K562 (cell line): ENCODE measurements around the gene ZBP1. TPM values are rescaled to one million over a fixed set of nuclear protein-coding genes. Genes with fewer than 3 reads are reported as not detected.

ENCODE experiments used
- ATAC-seq: fragments of 200-7000 bp; cut with Tn5 transposase; 3 replicates; pipeline ENCODE4 v1.9.1; 2020; ENCODE audit warnings: moderate library complexity
- BruUV-seq: library from RNA; stranded (reverse); fragments of 400-500 nt; replicated peaks from 2 replicates; lab custom pipeline; 2021; lab: Mats Ljungman, UMichigan
- CTCF ChIA-PET: fragments of 300-600 bp; formaldehyde crosslinking; extraction: SDS; loops from one replicate; lab custom pipeline; 2021; ENCODE audit warnings: low intra/inter-chr PET ratio; lab: Yijun Ruan, JAX
- POLR2A ChIA-PET: fragments of 300-600, 350-650 bp; sonication (Branson Sonifier 250); formaldehyde crosslinking; extraction: SDS; loops from one replicate; lab custom pipeline; 2021; ENCODE audit warnings: antibody characterized with exemption, inconsistent platforms; lab: Yijun Ruan, JAX
- DNase-seq, 4 experiments: peaks; one replicate each; pipeline versions ENCODE4 v3.0.0 to v3.0.0-alpha.2; 2011 to 2018; ENCODE audit warnings: low spot score in 3 of 4, mixed read lengths in 3 of 4; ENCODE audit errors: extremely low read depth in 1 of 4
- FAIRE-seq: peaks from 2 replicates; lab custom pipeline; 2011; peaks lifted over from hg19 to GRCh38; lab: Jason Lieb, UNC
- H2AFZ ChIP-seq: 2 replicates; pipeline ENCODE4 v1.6.0; 2011; ENCODE audit warnings: low read depth, low read length, control low read depth, inconsistent platforms
- H3K27ac ChIP-seq: fragments of 200-600 bp; 3 replicates; pipeline ENCODE4 v1.8.0; 2011; ENCODE audit warnings: low read depth, mild to moderate bottlenecking, control low read depth, inconsistent platforms, low read length, moderate library complexity, mixed read lengths; ENCODE audit errors: extremely low read depth
- H3K27me3 ChIP-seq, 2 experiments: fragments of 300-600 bp in 1 of 2; 2 replicates in 1 of 2; 3 replicates in 1 of 2; pipeline versions ENCODE4 v1.6.0 to v1.8.0; 2011; ENCODE audit warnings: inconsistent platforms in 2 of 2, low read length in 2 of 2, mild to moderate bottlenecking in 1 of 2, mixed read lengths in 1 of 2, moderate library complexity in 1 of 2; ENCODE audit not compliant: control insufficient read depth in 2 of 2, insufficient read depth in 2 of 2
- H3K36me3 ChIP-seq: fragments of 300-600 bp; 3 replicates; pipeline ENCODE4 v1.8.0; 2011; ENCODE audit warnings: mild to moderate bottlenecking, low read length, inconsistent platforms; ENCODE audit not compliant: control insufficient read depth, insufficient read depth
- H3K4me1 ChIP-seq, 2 experiments: fragments of 200-600 bp in 1 of 2; replicated peaks in 1 of 2; 2 replicates in 1 of 2; 3 replicates in 1 of 2; pipeline versions ENCODE4 v1.5.1 to v1.8.0; 2011; ENCODE audit warnings: inconsistent platforms in 2 of 2, low read length in 2 of 2, mild to moderate bottlenecking in 1 of 2, mixed read lengths in 1 of 2, moderate library complexity in 1 of 2; ENCODE audit not compliant: control insufficient read depth in 2 of 2, insufficient read depth in 2 of 2
- H3K4me2 ChIP-seq: 2 replicates; pipeline ENCODE4 v1.6.1; 2011; ENCODE audit warnings: low read length, control low read depth, inconsistent platforms, mixed read lengths; ENCODE audit not compliant: insufficient read depth
- H3K4me3 ChIP-seq: fragments of 200-600 bp; sonication (generic), shearing (Covaris generic); 2 replicates; pipeline ENCODE4 v1.5.1; 2016; ENCODE audit warnings: control low read depth, inconsistent platforms
- H3K79me2 ChIP-seq: fragments of 200-600 bp; 3 replicates; pipeline ENCODE4 v1.8.0; 2011; ENCODE audit warnings: low read length, inconsistent platforms; ENCODE audit not compliant: control insufficient read depth, insufficient read depth
- H3K9ac ChIP-seq, 2 experiments: 2 replicates each; pipeline versions ENCODE4 v1.6.0 to v1.6.1; 2011; ENCODE audit warnings: low read depth in 2 of 2, low read length in 2 of 2, control low read depth in 1 of 2, inconsistent platforms in 1 of 2, mild to moderate bottlenecking in 1 of 2, mixed read lengths in 1 of 2; ENCODE audit not compliant: insufficient read depth in 1 of 2
- H3K9me1 ChIP-seq: one replicate; pipeline ENCODE4 v1.6.0; 2011; ENCODE audit warnings: inconsistent platforms, mild to moderate bottlenecking, low read length, moderate library complexity; ENCODE audit not compliant: control insufficient read depth, insufficient read depth
- H3K9me3 ChIP-seq: replicated peaks from 2 replicates; pipeline ENCODE4 v1.5.1; 2011; ENCODE audit warnings: low read depth, low read length, inconsistent platforms; ENCODE audit not compliant: control insufficient read depth, insufficient read depth
- H4K20me1 ChIP-seq: replicated peaks from 2 replicates; pipeline ENCODE4 v1.6.1; 2011; ENCODE audit warnings: low read length, inconsistent platforms, mixed read lengths; ENCODE audit not compliant: control insufficient read depth, insufficient read depth
- ARHGAP35 ChIP-seq: fragments of 450-650 bp; IDR thresholded peaks from 2 replicates; pipeline ENCODE4 v1.6.1; 2018; ENCODE audit not compliant: partially characterized antibody
- BHLHE40 ChIP-seq: IDR thresholded peaks from 2 replicates; pipeline ENCODE4 v1.6.1; 2011; ENCODE audit warnings: low read length, improper control_type of control experiment
- CBX2 ChIP-seq: fragments of 200-600 bp; sonication (generic); IDR thresholded peaks from one replicate; pipeline ENCODE4 v1.6.1; 2012; ENCODE audit warnings: mild to moderate bottlenecking, low read length, inconsistent platforms; ENCODE audit not compliant: insufficient read depth, poor library complexity, severe bottlenecking
- KLF13 ChIP-seq: fragments of 450-650 bp; IDR thresholded peaks from 2 replicates; pipeline ENCODE4 v1.6.1; 2016; ENCODE audit warnings: missing genetic modification characterization, low read depth, mild to moderate bottlenecking, missing compliant biosample characterization, moderate library complexity, borderline replicate concordance
- ZNF239 ChIP-seq: fragments of 250-450 bp; sonication (Bioruptor Pico); IDR thresholded peaks from 2 replicates; pipeline ENCODE4 v1.4.0; 2020; ENCODE audit warnings: mild to moderate bottlenecking
- ZNF57 ChIP-seq: fragments of 450-650 bp; formaldehyde crosslinking; IDR thresholded peaks from 2 replicates; pipeline ENCODE4 v1.4.0; 2020; ENCODE audit warnings: mild to moderate bottlenecking, moderate library complexity
- WGBS: fragments of 100-300 bp; shearing (Covaris generic); methylation state at CpG from one replicate; pipeline ENCODE4 v1.1.6; 2016; ENCODE audit warnings: low coverage, mixed read lengths; ENCODE audit not compliant: insufficient coverage; ENCODE audit errors: missing lambda C conversion rate; 5-methylcytosine and 5-hydroxymethylcytosine counted together
- in situ Hi-C: fragments of 300-500 bp; cut with MboI; formaldehyde crosslinking; loops from 4 replicates; pipeline ENCODE4 v1.15.0; 2018; ENCODE audit warnings: inconsistent platforms, mixed read lengths
- intact Hi-C: fragments of 100-400 bp; cut with micrococcal nuclease; formaldehyde crosslinking; loops from 2 replicates; pipeline ENCODE4 v1.14.2; 2022
- polyA plus RNA-seq, 8 experiments: library from polyadenylated mRNA; depleted of rRNA in 4 of 8; stranded (reverse) in 5 of 8; unstranded in 3 of 8; fragments of >200 nt; fragmentation: Nextera tagmentation in 2 of 8; fragmentation: Illumina TruSeq in 1 of 8; extraction: Ambion mirVana in 2 of 8; extraction: Trizol in 1 of 8; gene quantifications; 2 replicates each; pipeline versions ENCODE4 v1.2.1 to v1.2.3, GENCODE V29; 2011 to 2014; ENCODE audit warnings: inconsistent platforms in 1 of 8, missing spikeins in 1 of 8
- total RNA-seq, 7 experiments: library from RNA; depleted of rRNA in 6 of 7; stranded (reverse); fragments of >200 nt in 6 of 7; fragmentation: Illumina TruSeq in 2 of 7; extraction: Trizol in 2 of 7; gene quantifications; 2 replicates each; pipeline versions ENCODE4 v1.2.1 to v1.2.3, GENCODE V29; 2011 to 2021; ENCODE audit warnings: low replicate concordance in 1 of 7

ZBP1 gene
- total and polyA plus RNA-seq, 9 of the 15 experiments (the other 6 are each of a cell fraction or from before 2014, with no cell fraction given) = not detected

GRCh38 chr20:57609086-57609841 lies 11.0 kb downstream of the ZBP1 start:
- Histone ChIP-seq H3K36me3 (no peaks in the 10 kb centered on the region), H3K79me2 (no peaks in the 10 kb centered on the region), H3K9me1 (no peaks in the 10 kb centered on the region), H3K27ac (no peak overlapping the region), H4K20me1 (peaks cover 4% of the 10 kb centered on the region; the same call in 1 of the 2 replicates), H3K4me3 (no peak overlapping the region), H3K4me2 (no peak overlapping the region), H3K9me3 (no peaks in the 10 kb centered on the region), H3K4me1 (peaks cover 0 to 3% of the 10 kb centered on the region in 2 experiments; a peak in 3 of 5 replicates), H3K9ac (no peak overlapping the region; a peak in 1 of 4 replicates), H2AFZ (no peak overlapping the region), H3K27me3 (peaks cover 16 to 50% of the 10 kb centered on the region in 2 experiments; a peak in 4 of 5 replicates)
- TF ChIP-seq CBX2 = no peak
- TF ChIP-seq KLF13 (tag) = no peak
- TF ChIP-seq BHLHE40 = no peak
- TF ChIP-seq ZNF239 = no peak
- TF ChIP-seq ARHGAP35 = no peak
- TF ChIP-seq ZNF57 (CRISPR knock-in tag) = no peak
- CTCF ChIA-PET = interaction anchor here (0.6 kb wide), 1 partner anchor 603 kb away, joined by 3 read pairs; no protein-coding TSS in a partner anchor
- no peak for DNase-seq
- no TSS peak for BruUV-seq
- intact Hi-C loops (no loop called here), in situ Hi-C loops (loop anchor here (25.0 kb wide), 1 partner anchor 603 kb away; no protein-coding TSS in a partner anchor)
- FAIRE-seq = no peak
- no peak for ATAC-seq
- 1% methylated on average over 16 of the region's 16 CpGs for WGBS
- POLR2A ChIA-PET = interaction anchor here (1.1 kb wide), 1 partner anchor 13 kb away, joined by 3 read pairs; no protein-coding TSS in a partner anchor
